H1 (cell line): ENCODE data around the gene CACNA1C. TPM values are rescaled to one million over a fixed set of nuclear protein-coding genes. Genes with fewer than 3 reads are reported as not detected.

Experiments
- CTBP2 ChIP-seq: IDR thresholded peaks from 2 replicates; pipeline ENCODE4 v1.7.0; 2011; ENCODE audit warnings: borderline replicate concordance, mild to moderate bottlenecking, moderate library complexity, mixed read lengths, low read length; ENCODE audit not compliant: insufficient read depth, insufficient read length
- EGR1 ChIP-seq: IDR thresholded peaks from 2 replicates; pipeline ENCODE4 v1.6.1; 2011; ENCODE audit warnings: low read depth, low read length, borderline replicate concordance
- NANOG ChIP-seq: IDR thresholded peaks from 2 replicates; pipeline ENCODE4 v1.6.1; 2011; ENCODE audit warnings: low read length, low read depth, mild to moderate bottlenecking, inconsistent platforms; ENCODE audit not compliant: insufficient read depth, poor library complexity, severe bottlenecking
- SP2 ChIP-seq: IDR thresholded peaks from 2 replicates; pipeline ENCODE4 v1.6.1; 2012; ENCODE audit warnings: mild to moderate bottlenecking, low read length, inconsistent platforms
- SP4 ChIP-seq: IDR thresholded peaks from 2 replicates; pipeline ENCODE4 v1.6.1; 2012; ENCODE audit warnings: low read length, inconsistent platforms
- SUZ12 ChIP-seq: fragments of 200-600 bp; sonication (generic); IDR thresholded peaks from 2 replicates; pipeline ENCODE4 v1.6.1; 2012; ENCODE audit warnings: mild to moderate bottlenecking, inconsistent platforms, low read length, moderate library complexity, mixed read lengths
- TAF7 ChIP-seq: optimal IDR thresholded peaks from 2 replicates; pipeline ENCODE3; 2011; ENCODE audit warnings: low read depth, mild to moderate bottlenecking, inconsistent platforms, low read length, moderate library complexity, borderline replicate concordance
- TCF12 ChIP-seq: IDR thresholded peaks from 2 replicates; pipeline ENCODE4 v1.6.1; 2011; ENCODE audit warnings: low read depth, mild to moderate bottlenecking, low read length
- polyA plus RNA-seq, 7 experiments: library from polyadenylated mRNA; depleted of rRNA in 3 of 7; stranded (reverse) in 5 of 7; unstranded in 2 of 7; fragments of >200 nt in 5 of 7; fragments of 200-250 nt in 2 of 7; gene quantifications; 1 replicate in 5 of 7; 2 replicates in 1 of 7; 4 replicates in 1 of 7; pipeline versions ENCODE4 v1.2.1 to v1.2.3, GENCODE V29; 2011 to 2013; ENCODE audit warnings: missing spikeins in 2 of 7, mixed read lengths in 2 of 7
- total RNA-seq: library from RNA; stranded (reverse); fragmentation: NEBNext Ultra II Directional; extraction: Animal tissue kit (Norgen Biotek cat#: 25700); gene quantifications from 2 replicates; pipeline ENCODE4 v1.2.1, GENCODE V29; 2021
- TF ChIP-seq, protein P1 (sequence below): IDR thresholded peaks from 2 replicates; pipeline ENCODE4 v1.6.1; 2012; ENCODE audit warnings: inconsistent platforms

The CACNA1C gene
- total and polyA plus RNA-seq, 2 of the 8 experiments (the other 6 are each of a cell fraction or from before 2014, with no cell fraction given): 1.3 TPM

DNA sequence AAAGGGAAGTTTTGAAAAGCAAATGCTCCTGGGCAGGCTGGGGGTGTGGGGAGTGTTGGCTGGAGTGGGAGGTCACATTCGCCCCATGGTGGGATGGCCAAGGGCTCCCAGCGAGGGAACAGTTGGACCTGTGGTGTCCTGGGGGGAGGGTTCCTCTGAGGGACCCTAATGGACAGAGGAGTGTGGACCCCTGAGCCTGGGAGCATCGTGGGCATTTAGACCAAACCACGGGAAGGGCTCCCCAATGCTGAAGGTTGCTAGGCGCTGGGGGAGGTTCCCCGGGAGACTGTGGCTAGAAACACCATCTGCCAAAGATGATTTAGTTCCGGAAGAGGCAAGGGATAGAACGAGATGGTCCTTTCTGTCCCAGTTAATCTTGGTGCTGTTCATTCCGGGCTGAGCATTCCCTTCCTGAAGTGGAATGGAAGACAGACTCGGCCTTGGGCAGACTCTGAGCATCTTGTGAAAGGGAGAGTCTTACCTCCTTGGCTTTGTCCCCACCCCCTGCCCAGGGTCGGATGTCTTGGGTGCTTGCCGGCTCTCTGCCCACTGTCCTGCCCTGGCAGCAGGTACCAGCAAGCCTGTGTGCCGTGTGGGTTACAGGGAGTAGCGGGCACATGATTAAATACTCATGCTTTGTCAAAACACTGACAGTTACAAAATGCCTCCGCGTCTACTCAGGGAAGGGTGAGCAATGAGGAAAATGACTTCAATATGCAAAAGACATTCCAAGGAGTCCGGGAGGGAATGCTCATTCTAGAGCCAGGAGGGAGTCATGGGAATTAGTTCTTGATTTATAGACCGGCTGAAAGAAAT, 215.9 kb downstream of the CACNA1C start (continued):
- TF ChIP-seq, protein P1, sequence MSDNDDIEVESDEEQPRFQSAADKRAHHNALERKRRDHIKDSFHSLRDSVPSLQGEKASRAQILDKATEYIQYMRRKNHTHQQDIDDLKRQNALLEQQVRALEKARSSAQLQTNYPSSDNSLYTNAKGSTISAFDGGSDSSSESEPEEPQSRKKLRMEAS: no peak
- no peak for TF ChIP-seq CTBP2
- TF ChIP-seq TAF7: no peak
- TF ChIP-seq SP4: no peak
- no peak for TF ChIP-seq NANOG
- no peak for TF ChIP-seq SUZ12
- TF ChIP-seq SP2: no peak
- TF ChIP-seq EGR1: no peak
- no peak for TF ChIP-seq TCF12
